Measurements from ENCODE around the gene SLC29A3.

- TF ChIP-seq CTCF (conservative IDR thresholded peaks at IDR 0.05) (no peak), EZH2 (IDR thresholded peaks at IDR 0.05; ENCODE audit: low read depth) (no peak)
Observed at GRCh38 chr10:71307469-71308085, 11.5 kb upstream of the SLC29A3 start.
